Prostate gland (tissue), 2 donors: ENCODE data around the gene PIPOX.

ENCODE experiments used
- POLR2A ChIP-seq: fragments of 450-650 bp; IDR thresholded peaks from one replicate; pipeline ENCODE4 v1.6.1; 2016; ENCODE audit warnings: antibody characterized with exemption, mild to moderate bottlenecking
- POLR2AphosphoS5 ChIP-seq: sonication (generic); formaldehyde crosslinking; IDR thresholded peaks from one replicate; pipeline ENCODE4 v1.6.1; 2017; ENCODE audit warnings: antibody characterized with exemption
- TF ChIP-seq, protein P1 (sequence below), 4 experiments: fragments of 200-600 bp in 2 of 4; fragments of 450-650 bp in 2 of 4; sonication (generic) in 2 of 4; IDR thresholded peaks; 1 replicate in 3 of 4; 2 replicates in 1 of 4; pipeline ENCODE4 v1.5.1; 2016 to 2019; ENCODE audit warnings: antibody characterized with exemption in 4 of 4, mild to moderate bottlenecking in 2 of 4, moderate library complexity in 2 of 4

- TF ChIP-seq POLR2A (no peak), POLR2AphosphoS5 (no peak)
- TF ChIP-seq, protein P1, sequence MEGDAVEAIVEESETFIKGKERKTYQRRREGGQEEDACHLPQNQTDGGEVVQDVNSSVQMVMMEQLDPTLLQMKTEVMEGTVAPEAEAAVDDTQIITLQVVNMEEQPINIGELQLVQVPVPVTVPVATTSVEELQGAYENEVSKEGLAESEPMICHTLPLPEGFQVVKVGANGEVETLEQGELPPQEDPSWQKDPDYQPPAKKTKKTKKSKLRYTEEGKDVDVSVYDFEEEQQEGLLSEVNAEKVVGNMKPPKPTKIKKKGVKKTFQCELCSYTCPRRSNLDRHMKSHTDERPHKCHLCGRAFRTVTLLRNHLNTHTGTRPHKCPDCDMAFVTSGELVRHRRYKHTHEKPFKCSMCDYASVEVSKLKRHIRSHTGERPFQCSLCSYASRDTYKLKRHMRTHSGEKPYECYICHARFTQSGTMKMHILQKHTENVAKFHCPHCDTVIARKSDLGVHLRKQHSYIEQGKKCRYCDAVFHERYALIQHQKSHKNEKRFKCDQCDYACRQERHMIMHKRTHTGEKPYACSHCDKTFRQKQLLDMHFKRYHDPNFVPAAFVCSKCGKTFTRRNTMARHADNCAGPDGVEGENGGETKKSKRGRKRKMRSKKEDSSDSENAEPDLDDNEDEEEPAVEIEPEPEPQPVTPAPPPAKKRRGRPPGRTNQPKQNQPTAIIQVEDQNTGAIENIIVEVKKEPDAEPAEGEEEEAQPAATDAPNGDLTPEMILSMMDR (IDR thresholded peaks at IDR 0.05), result no peak
Observed at GRCh38 chr17:29014716-29015115, 28.2 kb upstream of the PIPOX start.
